Measurements from ENCODE around the gene MOV10L1.

GRCh38 chr22:50136581-50137015 lies 46.8 kb downstream of the MOV10L1 start:
- TF ChIP-seq, protein P1, sequence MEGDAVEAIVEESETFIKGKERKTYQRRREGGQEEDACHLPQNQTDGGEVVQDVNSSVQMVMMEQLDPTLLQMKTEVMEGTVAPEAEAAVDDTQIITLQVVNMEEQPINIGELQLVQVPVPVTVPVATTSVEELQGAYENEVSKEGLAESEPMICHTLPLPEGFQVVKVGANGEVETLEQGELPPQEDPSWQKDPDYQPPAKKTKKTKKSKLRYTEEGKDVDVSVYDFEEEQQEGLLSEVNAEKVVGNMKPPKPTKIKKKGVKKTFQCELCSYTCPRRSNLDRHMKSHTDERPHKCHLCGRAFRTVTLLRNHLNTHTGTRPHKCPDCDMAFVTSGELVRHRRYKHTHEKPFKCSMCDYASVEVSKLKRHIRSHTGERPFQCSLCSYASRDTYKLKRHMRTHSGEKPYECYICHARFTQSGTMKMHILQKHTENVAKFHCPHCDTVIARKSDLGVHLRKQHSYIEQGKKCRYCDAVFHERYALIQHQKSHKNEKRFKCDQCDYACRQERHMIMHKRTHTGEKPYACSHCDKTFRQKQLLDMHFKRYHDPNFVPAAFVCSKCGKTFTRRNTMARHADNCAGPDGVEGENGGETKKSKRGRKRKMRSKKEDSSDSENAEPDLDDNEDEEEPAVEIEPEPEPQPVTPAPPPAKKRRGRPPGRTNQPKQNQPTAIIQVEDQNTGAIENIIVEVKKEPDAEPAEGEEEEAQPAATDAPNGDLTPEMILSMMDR (IDR thresholded peaks at IDR 0.05 in 2 of 3, conservative IDR thresholded peaks at IDR 0.05 in 1 of 3; ENCODE audit: insufficient read depth in 2 of 3, low read depth in 1 of 3, low read length in 3 of 3) = no peak
- TF ChIP-seq MAX (CRISPR knock-in tag; IDR thresholded peaks at IDR 0.05) (no peak), TEAD2 (tag; IDR thresholded peaks at IDR 0.05) (no peak), CEBPB (tag; IDR thresholded peaks at IDR 0.05) (no peak), CEBPG (CRISPR knock-in tag; IDR thresholded peaks at IDR 0.05) (no peak), CEBPG (tag; conservative IDR thresholded peaks at IDR 0.05 in 1 of 2, IDR thresholded peaks at IDR 0.05 in 1 of 2) (no peak), PATZ1 (CRISPR knock-in tag; IDR thresholded peaks at IDR 0.05; ENCODE audit: borderline replicate concordance) (no peak), EZH2 (IDR thresholded peaks at IDR 0.05; ENCODE audit: borderline replicate concordance, low read depth, low read length) (no peak), CREB1 (IDR thresholded peaks at IDR 0.05) (no peak), CREB1 (CRISPR knock-in tag; IDR thresholded peaks at IDR 0.05) (no peak), CREM (IDR thresholded peaks at IDR 0.05; ENCODE audit: low read depth) (no peak), ADNP (tag; IDR thresholded peaks at IDR 0.05) (no peak), USF2 (CRISPR knock-in tag; IDR thresholded peaks at IDR 0.05) (no peak), NFXL1 (CRISPR knock-in tag; IDR thresholded peaks at IDR 0.05) (no peak), TCF7 (IDR thresholded peaks at IDR 0.05; ENCODE audit: borderline replicate concordance) (no peak)

All from K562 (cell line).